ENCODE results near the gene BCL2. TPM values are rescaled to one million over a fixed set of nuclear protein-coding genes. Genes with fewer than 3 reads are reported as not detected.

Gene BCL2
- polyA plus RNA-seq, 4 donors = 23.3 to 28.8 (median 27.1) TPM

DNA sequence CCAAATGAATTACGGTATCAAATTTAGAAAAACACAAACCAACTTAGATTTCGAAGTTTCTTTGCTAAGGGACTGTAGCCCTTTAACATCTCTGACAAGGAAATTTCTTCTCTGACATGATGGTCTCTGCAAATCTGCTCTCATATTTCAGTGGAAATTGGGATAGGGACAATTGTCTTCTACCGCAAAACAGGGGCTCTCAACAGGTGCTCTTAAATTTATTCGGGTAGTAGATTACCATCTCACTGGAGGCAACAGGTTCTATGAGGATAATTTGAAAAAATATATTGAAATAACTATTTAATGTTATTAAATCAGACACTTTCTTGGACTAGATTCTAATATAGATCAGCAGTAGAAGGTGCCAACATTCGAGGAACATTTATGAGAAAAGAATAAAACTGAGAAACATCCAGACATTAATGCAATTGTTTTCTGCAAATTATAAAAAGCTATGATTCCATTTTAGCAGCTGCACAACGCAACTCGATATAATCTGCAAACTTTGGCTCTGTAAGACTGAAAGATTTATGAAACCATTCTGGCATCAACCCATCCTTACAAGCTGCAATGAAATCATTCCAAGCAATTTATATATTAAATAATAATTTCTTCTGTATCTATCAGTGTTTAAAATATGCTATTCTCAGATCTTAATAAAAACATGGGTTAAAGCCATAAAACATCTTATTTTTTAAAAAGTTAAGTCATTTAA is 10.0 kb upstream of the BCL2 start:
- DNase-seq (ENCODE audit: low read depth in 4 of 4, low spot score in 3 of 4) = no peak

DNA sequence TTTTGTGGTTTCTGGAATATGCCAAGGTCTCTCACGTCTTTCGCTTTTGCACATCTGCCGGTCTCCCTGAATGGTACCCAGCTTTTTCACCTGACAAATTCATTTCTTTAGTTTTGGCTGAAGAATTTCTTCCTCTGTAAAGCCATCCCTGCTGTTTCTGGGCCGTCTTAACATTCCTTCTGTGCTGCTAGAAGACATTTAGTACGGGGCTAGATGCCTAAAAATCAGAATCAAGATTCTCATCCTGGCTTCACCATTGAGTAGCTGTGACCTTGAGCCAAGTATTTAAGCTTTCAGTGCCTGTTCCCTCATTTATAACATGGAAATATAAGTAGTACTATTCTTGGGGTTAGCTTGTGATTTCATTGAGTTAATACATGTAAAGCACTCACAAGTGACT is 6.4 kb upstream of the BCL2 start:
- no peak for DNase-seq (ENCODE audit: low read depth in 4 of 4, low spot score in 3 of 4)

DNA sequence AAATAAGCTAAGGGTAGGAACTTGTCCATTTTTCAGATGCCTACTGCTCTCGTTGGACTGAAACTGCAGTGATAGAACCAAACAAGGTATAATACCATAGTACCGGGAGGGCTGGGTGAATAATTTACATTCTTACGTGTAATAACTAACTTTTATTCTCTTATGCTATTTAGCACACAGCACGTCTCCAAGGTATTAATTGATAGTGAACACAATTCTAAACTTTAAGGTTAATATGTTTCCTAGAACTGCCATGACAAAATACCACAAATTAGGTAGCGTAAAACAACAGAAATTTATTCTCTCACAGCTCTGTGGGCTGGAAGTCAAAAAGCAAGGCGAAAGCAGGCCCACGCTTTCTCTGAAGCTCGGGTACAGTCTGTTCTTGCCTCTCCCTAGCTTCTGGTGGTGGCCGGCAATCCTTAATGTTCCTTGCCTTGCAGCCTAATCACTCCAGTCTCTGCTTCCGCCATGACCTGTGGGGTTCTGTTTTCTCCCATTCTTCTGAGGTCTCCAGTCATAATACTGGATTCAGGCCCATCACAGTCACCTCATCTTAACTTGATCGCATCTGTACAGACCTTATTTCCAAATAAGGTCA is 5.6 kb upstream of the BCL2 start:
- DNase-seq (ENCODE audit: low read depth in 4 of 4, low spot score in 3 of 4) = no peak

DNA sequence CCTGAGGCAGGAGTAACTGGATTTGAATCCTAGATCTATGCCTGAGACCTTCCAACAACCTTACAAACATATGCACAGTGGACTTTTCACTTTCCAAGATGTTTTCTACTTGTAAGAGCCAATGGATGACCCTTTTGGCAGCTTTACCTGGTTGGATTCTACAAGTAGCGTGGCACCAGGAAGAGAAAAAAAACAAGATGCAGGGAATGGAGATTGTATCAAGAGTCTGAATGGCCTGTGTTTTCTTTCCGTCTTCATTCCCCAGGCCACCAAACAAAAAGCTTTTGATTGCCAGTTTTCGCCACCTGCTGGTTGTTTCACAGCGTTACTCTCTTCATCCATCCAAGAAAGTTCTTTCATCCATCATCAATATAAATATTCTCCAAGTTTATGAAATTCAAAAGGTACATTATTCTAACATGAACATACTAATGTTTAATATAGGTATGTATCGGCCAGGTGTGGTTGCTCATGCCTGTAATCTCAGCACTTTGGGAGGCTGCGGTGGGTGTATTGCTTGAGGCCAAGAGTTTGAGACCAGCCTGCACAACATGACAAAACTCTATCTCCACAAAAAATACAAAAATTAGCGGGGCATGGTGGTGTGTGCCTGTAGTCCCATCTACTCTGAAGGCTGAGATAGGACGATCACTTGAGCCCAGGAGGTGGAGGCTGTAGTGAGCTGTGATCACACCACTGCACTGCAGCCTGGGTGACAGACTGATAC is 3.5 kb upstream of the BCL2 start:
- DNase-seq (ENCODE audit: low read depth in 4 of 4, low spot score in 3 of 4) = no peak

DNA sequence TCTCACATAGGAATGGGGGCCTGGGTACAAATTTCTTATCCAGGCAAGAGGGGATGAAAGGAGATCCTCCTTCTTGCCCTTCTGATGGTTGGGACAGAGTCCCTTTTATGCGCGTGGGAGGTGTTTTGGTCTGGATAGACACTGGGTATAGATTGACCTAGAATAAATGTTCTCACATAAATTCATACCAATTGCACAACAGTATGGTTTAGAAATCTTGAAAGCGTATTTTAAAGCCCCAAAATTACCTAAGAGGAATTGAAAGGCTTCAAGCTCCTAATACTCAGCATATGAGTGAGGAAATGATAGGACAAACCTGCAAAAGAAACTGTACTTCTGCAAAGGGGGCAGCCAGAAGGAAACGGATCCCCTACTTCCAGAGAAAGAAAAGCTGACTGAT is 2.6 kb upstream of the BCL2 start:
- no peak for DNase-seq (ENCODE audit: low read depth in 4 of 4, low spot score in 3 of 4)

DNA sequence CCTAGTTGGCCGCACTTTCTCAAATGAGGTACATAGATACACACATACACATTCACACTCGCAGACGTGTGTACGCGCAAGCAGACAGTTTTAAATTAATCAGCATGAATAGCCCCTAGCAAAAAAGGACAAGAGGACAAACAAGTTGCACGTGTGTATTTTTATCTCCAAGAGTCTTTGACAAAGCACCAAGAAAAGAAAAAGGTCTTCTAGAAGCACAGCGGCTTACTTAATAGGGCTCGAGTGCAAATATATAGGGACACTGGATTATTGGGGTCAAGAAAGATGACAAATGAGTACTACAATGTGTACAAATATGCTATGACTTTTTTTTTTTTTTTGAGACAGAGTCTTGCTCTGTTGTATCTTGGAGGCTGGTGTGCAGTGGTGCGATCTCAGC is 1.7 kb upstream of the BCL2 start:
- no peak for DNase-seq (ENCODE audit: low read depth in 4 of 4, low spot score in 3 of 4)

DNA sequence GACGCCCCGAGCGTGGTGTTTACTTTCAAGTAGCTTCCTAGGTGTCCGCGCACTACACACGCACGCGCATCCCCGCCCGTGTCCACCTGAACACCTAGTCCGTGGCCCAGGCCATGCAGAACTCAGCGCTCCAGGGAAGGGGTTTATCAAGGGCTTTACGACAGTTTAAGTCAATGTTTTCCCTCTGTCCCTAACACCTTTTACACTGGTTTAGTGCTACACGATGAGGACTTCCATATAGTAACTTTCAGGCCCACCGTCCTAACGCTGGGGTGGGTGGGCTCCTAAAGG is 1.4 kb upstream of the BCL2 start:
- DNase-seq (ENCODE audit: low read depth in 4 of 4, low spot score in 3 of 4) = no peak

DNA sequence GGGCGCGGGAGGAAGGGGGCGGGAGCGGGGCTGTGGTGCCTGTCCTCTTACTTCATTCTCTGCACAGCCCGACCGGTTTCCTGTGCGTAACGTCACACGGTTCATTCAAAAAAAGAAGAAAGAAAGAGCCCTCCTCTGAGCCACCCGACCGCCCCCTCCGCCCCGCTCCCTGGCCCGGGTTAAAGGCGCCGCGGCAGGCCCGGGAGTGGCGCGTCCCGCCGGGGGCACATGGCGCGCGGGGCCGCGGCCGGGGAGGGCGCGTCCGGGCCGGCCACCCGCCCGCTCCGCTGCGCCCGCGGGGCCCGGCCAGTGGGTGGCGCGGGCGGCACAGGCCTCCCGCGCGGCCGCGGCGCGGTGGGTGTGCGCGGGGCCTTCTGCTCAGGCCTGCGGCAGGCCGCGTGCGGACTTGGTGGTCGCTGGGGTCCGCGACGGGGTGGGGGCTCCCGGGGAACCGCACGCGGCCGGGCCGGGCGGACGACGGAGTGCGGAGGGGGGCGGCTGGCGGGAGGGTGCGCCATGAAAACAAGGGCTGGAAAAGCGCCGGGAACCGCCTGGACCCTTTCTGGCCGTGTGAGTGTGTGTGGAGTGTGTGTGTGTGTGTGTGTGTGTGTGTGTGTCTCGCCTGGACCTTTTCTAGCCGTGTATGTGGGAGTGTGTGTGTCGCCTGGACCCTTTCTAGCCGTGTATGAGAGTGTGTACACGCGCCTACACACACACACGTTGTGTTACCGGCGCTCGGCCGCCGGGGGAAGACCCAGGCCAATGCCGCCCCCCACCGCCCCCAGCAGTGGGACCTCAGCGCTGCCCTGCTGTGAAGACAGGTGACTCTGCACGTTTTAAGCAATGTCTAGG is 780 bp upstream of the BCL2 start:
- DNase-seq (ENCODE audit: low read depth in 4 of 4, low spot score in 3 of 4) = no peak

DNA sequence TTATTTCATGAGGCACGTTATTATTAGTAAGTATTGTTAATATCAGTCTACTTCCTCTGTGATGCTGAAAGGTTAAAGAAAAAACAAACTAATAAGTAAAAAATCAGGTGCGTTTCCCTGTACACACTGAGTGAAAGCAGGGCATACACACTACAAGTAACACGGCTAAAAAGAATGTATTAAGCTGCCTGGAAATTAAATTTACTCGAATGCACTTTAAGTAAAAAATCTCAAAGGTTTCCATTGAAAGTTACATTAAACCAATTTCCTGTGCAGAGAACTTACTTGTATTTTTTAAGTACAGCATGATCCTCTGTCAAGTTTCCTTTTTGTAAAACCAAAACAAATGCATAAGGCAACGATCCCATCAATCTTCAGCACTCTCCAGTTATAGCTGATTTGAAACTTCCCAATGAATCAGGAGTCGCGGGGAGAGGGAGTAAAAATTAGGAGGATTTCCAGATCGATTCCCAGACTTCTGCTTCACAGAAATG is 633 bp downstream of the BCL2 start:
- no peak for DNase-seq (ENCODE audit: low read depth in 4 of 4, low spot score in 3 of 4)

DNA sequence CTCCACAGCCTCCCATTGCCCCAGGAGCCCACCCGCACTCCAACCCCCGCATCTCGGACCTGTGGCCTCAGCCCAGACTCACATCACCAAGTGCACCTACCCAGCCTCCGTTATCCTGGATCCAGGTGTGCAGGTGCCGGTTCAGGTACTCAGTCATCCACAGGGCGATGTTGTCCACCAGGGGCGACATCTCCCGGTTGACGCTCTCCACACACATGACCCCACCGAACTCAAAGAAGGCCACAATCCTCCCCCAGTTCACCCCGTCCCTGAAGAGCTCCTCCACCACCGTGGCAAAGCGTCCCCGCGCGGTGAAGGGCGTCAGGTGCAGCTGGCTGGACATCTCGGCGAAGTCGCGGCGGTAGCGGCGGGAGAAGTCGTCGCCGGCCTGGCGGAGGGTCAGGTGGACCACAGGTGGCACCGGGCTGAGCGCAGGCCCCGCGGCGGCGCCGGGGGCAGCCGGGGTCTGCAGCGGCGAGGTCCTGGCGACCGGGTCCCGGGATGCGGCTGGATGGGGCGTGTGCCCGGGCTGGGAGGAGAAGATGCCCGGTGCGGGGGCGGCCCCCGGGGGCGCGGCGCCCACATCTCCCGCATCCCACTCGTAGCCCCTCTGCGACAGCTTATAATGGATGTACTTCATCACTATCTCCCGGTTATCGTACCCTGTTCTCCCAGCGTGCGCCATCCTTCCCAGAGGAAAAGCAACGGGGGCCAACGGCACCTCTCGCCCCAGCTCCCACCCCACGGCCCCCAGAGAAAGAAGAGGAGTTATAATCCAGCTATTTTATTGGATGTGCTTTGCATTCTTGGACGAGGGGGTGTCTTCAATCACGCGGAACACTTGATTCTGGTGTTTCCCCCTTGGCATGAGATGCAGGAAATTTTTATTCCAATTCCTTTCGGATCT is 1.3 kb downstream of the BCL2 start:
- DNase-seq (ENCODE audit: low read depth in 4 of 4, low spot score in 3 of 4) = no peak

DNA sequence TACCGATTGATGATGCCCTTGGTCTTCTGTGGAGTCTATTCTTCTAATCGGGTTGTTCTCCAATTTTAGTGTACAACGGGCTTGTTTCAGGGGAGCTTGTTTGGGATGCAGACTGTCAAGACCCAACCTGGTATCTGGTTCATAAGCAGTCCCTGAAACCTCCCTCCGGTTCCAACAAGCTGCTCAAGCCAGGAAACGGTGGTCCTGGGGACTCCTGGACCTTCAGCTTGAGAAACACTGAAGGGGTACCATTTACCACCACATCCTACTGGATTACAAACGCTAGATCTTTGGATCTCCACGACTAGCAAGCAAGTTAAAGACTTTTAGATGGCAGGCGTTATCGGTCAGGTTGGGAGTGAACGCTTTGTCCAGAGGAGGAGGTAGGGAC is 2.0 kb downstream of the BCL2 start:
- no peak for DNase-seq (ENCODE audit: low read depth in 4 of 4, low spot score in 3 of 4)

DNA sequence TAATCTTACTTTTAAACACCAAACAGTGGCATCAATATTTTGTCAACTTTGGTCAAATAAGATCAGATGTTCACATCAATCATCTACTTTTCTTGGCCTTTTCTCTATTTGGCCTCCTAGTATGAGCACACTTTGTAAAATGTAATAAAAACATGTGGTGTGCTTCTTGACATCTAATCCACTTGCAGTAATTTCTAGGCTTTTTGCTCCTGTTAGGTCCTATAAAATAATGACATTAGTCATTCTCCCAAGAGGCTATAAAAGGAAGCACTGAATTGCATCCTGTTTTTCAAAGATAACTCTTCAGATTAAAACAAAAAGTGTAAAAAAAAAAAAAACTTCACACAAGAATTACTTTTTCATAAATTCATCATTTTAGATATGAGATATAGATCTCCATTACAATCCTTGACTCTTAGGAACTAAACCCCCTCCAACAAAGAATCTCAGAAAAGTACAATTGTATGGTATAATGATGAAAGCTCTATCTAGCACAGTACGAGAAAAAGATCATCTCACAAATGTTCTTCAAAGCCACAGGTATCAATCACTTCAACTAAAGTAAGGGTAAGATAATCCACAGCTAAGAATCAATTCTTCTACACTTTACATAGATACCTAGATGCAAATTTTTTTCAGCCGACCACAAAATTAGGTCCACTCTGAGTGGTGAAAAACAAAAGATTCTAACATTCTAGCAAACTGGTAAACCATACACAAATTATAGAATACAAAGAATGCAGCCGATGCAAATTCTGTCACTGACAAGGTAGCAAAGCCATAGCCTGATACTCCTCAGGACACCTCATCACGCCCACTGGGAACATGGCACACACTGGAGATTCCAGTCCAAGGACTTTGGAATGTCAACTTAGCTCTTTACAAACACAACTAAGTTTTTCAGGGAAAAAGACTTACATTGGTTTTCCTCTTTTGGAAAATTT is 2.7 kb downstream of the BCL2 start:
- DNase-seq (ENCODE audit: low read depth in 4 of 4, low spot score in 3 of 4) = no peak

DNA sequence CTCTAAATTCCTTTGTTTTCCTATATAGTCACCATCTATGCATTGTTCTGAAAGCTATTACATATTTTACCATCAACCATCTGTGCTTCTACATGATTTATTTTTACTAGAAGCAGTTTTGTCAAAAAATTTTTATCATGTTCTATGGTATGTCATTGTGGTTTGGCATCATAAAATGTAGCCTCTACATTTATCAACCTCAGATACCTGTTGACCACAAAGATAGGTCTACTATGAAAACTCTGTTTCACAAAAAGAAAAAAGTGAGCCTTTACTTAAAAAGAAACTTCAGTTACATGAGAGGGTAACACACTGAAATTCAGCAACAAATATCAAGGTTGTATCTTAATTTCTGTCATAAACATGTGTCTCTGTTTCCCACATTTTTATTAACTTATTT is 3.7 kb downstream of the BCL2 start:
- DNase-seq (ENCODE audit: low read depth in 4 of 4, low spot score in 3 of 4) = no peak

DNA sequence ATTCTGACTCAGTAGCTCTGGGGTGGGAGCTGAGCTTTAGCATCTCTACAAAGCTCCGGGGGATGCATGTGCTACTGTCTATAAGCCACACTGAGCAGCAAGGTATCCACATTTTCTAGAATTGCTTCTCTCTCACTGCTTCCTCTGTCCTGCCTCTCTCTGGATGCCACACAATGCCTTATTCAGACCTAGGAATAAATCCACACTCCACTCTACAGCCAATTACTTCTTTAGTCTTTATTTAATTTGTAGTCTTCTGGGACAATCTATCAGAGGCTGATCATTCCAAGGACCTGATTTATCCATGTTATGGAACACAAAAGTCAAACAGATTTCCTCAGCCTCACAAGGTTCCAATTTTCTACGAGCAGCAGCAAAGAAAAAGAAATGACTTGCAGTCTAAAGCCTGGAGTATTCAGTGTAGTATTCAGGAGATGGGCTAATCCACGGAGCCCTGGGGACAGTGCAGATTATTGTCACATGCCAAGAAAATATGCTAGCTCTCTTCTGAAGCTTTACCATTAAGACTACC is 4.4 kb downstream of the BCL2 start:
- no peak for DNase-seq (ENCODE audit: low read depth in 4 of 4, low spot score in 3 of 4)

DNA sequence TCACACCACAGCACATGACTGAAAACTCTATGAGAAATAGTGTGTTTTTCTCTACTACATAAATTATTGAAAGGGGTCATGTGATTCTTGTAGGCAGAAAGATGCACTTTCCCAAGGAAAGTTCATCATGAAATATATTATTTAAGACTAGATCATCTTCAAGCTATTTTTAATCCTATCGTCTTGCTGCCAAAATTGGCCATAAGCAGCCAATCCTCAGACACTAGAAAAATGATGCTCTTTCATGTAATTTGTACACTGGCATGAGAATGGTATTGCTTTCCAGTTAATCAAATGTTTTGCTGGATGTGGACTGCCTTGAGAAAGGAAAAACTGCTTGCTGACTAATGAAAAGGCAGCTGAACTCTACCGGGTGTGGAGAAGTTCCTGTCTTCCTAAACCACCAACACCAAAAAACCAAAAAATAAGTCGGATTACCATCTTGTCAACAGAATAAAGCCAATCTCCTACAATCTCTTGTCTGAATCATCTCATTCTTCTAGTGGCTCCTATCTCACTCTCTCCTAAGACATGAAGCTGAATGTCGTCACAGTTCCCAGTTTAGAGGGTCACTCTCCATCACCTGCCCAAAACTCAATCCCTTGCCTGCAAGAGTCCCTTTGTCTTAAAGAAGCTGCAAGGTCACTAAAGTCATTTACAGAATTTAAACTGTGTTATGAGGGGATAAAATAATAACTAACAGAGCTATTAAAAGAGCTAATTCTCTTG is 5.3 kb downstream of the BCL2 start:
- DNase-seq (ENCODE audit: low read depth in 4 of 4, low spot score in 3 of 4) = no peak

DNA sequence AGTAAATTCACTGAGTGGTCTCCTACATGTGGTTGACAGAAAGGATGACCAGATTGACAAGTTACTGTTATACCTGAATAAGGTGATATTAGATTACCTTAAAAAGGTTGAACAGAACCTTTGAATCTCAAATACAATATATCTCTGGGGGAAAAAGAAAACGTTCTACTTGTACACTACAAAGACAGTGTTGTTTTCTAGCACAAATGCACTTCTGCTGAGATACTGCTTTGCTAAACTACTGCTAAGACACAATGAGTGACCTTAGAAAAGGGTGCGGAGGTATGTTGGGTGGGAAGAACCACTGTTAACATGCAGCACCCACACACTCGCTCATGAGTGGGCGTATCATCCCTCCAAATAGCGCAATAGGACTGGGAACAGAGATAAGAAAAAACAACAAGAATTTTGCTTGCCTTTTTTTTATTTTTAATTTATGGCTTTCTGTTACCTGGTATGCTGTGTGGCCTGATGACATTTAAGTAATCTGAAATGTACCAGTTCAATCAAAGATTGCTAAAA is 6.1 kb downstream of the BCL2 start:
- no peak for DNase-seq (ENCODE audit: low read depth in 4 of 4, low spot score in 3 of 4)

DNA sequence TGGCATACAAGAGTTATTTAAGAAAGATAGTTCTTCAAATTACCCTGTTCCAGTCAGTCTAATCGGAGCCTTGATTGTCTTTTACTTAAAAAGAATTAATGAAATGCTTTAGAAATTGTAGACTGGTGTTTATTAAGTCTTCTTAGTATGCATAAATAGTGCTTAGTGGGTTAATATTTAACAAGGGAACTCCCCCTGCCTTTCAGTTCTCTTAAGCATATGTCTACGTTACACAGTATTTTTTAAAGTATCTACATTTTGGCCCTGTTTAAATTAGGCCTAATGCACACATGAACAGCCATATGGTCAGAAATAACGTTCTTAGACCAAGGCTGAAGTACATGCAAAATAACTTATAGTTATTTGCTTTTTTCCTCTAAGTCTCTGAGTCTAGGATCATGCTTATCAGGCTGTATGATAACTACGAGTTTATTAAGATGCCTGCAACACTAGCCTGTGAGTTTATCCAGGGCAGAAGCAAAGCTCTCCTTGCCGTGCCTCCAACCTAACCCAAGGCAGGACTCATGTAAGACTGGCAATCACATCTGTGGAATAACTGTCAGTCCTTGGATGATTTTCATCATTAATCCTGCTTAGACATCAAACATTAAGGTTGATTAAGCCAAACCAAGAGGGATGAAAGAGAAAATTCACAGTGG is 6.7 kb downstream of the BCL2 start:
- DNase-seq (ENCODE audit: low read depth in 4 of 4, low spot score in 3 of 4) = no peak

Data from right renal pelvis (tissue), 4 donors.